NCI-H2196 treated with DMSO at 0.1 percent for 48 hours (cell line): ENCODE results near the gene NUP43.
"Not testable (repeated sequence)": the region's sequence is repeated elsewhere in the genome, so short reads cannot be mapped to it uniquely, and the experiment has no call there.

Experiments used
- DNase-seq: peaks from one replicate; lab custom pipeline; 2025; ENCODE audit not compliant: unreplicated experiment; lab: John Stamatoyannopoulos, UW

NUP43 gene

DNA sequence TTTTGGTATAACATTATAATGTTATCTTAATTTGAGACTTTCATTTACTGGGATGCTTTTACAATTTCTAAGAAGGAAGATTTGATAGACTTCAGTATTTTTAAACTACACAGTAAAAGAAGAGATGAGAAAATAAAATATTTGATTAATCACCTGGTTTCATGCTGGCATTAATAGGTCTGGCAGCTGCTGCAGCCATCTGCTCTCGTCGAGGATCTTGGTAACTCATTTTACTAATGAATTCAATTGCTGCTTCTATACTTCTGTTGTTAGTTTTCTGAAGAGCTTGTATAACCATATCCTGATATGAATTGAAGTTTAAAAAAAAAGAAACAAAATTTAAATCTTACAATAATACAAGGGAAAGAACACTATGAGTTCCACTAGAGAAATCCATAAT lies 51.4 kb downstream of the NUP43 start:
- no peak for DNase-seq

DNA sequence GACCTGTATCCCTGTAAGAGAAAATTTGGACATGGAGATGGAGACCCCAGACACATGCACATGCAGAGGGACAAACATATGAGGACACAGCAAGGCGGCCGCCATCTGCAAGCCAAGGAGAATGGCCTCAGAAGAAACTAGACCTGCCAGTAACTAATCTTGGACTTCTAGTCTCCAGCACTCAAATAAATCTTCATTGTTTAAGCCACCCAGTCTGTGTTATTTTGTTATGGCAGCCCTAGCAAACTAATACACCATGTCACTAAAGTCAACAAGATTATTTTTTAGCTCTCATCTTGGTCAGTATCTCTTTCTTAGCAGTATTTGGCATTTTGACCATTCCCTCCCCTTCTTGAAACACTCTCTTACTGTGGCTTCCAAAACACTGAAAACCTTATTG lies 55.1 kb downstream of the NUP43 start:
- DNase-seq = no peak

DNA sequence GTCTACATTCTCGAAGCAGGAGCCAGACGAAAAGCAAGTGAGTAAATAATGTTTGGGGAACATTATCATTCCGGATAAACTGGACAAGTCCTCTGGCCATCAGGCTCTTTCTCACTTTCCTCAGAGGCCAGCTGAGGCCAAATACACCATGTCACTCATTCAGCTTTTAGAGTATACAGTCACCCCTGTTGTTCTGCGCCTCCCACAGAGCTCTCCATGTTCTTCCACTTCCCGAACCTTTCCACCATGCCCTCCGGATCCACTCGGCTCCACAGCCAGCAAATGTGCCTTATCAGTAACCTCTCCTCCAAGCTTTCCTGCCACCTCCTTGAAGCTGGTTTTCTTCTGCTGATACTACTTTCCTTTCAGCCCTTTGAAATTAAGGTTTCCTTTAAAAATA lies 60.1 kb downstream of the NUP43 start:
- DNase-seq = no peak

DNA sequence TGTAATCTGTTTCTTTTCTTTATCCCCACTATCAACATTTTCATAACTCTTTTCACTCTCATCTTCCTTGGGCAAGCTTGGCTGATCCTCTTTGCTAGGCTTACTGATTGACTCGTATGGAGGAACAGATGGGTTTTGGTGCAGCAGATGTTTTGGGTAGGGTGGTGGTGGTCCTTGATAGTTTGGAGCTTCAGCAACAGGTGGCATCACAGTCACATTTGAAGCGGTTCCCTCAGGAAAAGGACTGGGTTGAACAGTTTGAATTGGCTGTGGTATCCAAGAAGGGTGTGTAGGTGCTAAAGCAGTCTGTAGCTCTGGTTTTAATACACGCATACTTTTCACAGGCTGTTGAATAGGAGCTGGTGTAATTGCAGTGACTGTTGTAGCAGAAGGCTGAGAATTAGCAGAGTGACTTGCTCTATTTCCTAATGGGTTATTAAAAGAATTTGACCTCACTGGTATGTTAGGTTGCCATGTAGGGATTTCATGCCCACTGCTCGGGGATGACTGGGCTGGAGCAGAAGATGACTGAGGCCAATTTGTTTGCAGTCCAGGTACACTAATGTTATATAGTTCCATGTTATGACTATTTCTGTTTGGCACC lies 63.0 kb downstream of the NUP43 start:
- no peak for DNase-seq

DNA sequence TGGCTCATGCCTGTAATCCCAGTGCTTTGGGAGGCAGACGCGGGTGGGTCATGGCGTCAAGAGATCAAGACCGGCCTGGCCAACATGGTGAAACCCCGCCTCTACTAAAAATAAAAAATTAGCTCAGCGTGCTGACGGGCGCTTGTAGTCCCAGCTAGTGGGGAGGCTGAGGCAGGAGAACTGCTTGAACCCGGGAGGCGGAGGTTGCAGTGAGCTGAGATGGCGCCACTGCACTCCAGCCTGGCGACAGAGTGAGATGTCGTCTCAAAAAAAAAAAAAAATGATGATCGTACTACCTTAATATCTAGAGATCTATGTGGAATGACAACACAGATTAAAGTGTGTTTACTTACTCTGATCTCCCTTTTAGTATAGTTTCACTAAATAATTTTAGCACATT lies 64.5 kb downstream of the NUP43 start:
- not testable (repeated sequence) for DNase-seq

DNA sequence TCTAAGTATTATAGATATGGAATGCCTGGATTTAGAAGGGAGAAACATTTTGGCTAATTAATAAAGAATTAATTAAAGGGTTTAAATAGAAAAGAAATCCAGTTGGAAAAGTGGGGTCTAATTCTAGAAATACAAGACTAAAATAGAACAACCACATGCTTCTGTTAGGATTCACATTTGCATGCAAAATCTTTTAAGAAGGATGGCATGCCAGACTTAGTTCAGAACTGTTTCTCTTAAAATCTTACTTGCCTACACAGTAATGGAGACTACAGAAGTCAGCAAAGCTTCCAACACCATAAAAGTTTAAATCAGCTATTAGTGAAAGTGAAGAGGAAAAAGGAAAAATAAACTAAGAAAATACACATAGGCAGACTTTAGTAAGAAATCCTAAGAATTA lies 65.1 kb downstream of the NUP43 start:
- no peak for DNase-seq

DNA sequence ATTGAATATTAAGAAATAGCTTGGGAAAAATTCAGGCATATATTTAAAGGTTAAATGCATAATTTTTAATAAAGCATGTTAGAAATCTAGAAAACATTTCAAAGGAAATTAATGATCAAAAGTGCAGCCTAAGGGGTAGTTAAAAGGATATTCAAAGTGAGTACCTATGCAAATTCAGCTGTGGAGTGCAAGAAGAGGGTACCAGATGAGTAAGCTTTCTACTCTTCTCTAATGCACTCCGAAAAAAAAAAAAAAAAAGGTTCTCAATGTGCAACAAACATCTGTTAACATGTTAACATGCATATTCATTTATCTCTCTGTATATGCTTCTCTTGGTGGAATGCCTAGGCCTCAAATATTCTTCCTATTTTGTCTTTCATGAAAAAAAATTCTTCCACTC lies 65.8 kb downstream of the NUP43 start:
- no peak for DNase-seq
